GM12878 (cell line): ENCODE measurements around the gene TFCP2L1. TPM values are rescaled to one million over a fixed set of nuclear protein-coding genes. Genes with fewer than 3 reads are reported as not detected.

Experiments
- ATAC-seq: fragments of 200-7000 bp; cut with Tn5 transposase; 3 replicates; pipeline ENCODE4 v1.9.1; 2020; ENCODE audit warnings: mild to moderate bottlenecking, moderate library complexity
- BruUV-seq: library from RNA; stranded (reverse); fragments of 400-500 nt; replicated peaks from 2 replicates; lab custom pipeline; 2021; lab: Mats Ljungman, UMichigan
- CTCF ChIA-PET: fragments of 300-600 bp; sonication (Branson Sonifier 250); formaldehyde crosslinking; extraction: SDS; loops from one replicate; lab custom pipeline; 2021; ENCODE audit warnings: inconsistent platforms; lab: Yijun Ruan, JAX
- POLR2A ChIA-PET: fragments of 350-600 bp; formaldehyde crosslinking; extraction: SDS; loops from one replicate; lab custom pipeline; 2021; ENCODE audit warnings: inconsistent platforms; lab: Charles Lee
- RAD21 ChIA-PET: fragments of 300-600 bp; sonication (Branson Sonifier 250); formaldehyde crosslinking; loops from one replicate; lab custom pipeline; 2023; ENCODE audit warnings: antibody characterized with exemption; ENCODE audit not compliant: unreplicated experiment; lab: Charles Lee
- SMC1A ChIA-PET: fragments of 300-600 bp; sonication (Branson Sonifier 250); formaldehyde crosslinking; loops from one replicate; lab custom pipeline; 2023; ENCODE audit not compliant: unreplicated experiment, uncharacterized antibody; lab: Charles Lee
- DNase-seq: peaks from one replicate; pipeline ENCODE4 v3.0.0-alpha.2; 2011; ENCODE audit warnings: low read depth, low spot score
- FAIRE-seq: peaks from 3 replicates; lab custom pipeline; 2011; peaks lifted over from hg19 to GRCh38; lab: Jason Lieb, UNC
- H2AFZ ChIP-seq: 2 replicates; pipeline ENCODE4 v1.6.0; 2011; ENCODE audit warnings: low read depth, low read length, control low read depth; ENCODE audit not compliant: control insufficient read depth
- H3K27ac ChIP-seq: 2 replicates; pipeline ENCODE4 v1.5.1; 2011; ENCODE audit warnings: control low read depth; ENCODE audit not compliant: control insufficient read depth, insufficient read depth
- H3K27me3 ChIP-seq, 2 experiments: replicated peaks in 1 of 2; 2 replicates each; pipeline versions ENCODE4 v1.6.0 to v1.6.1; 2011; ENCODE audit warnings: low read length in 1 of 2; ENCODE audit not compliant: control insufficient read depth in 2 of 2, insufficient read depth in 2 of 2
- H3K36me3 ChIP-seq, 2 experiments: 2 replicates each; pipeline ENCODE4 v1.5.1; 2011; ENCODE audit warnings: low read length in 1 of 2; ENCODE audit not compliant: control insufficient read depth in 2 of 2, insufficient read depth in 2 of 2
- H3K4me1 ChIP-seq: 2 replicates; pipeline ENCODE4 v1.6.1; 2011; ENCODE audit warnings: mild to moderate bottlenecking, low read length, moderate library complexity, mixed read lengths; ENCODE audit not compliant: control insufficient read depth, insufficient read depth
- H3K4me2 ChIP-seq: 2 replicates; pipeline ENCODE4 v1.6.0; 2011; ENCODE audit warnings: control low read depth; ENCODE audit not compliant: control insufficient read depth, insufficient read depth
- H3K4me3 ChIP-seq: fragments of 200-600 bp; sonication (generic); 2 replicates; pipeline ENCODE4 v1.5.1; 2016
- H3K79me2 ChIP-seq: 2 replicates; pipeline ENCODE4 v1.6.0; 2011; ENCODE audit warnings: low read length; ENCODE audit not compliant: control insufficient read depth, insufficient read depth
- H3K9ac ChIP-seq: 2 replicates; pipeline ENCODE4 v1.8.0; 2011; ENCODE audit warnings: low read length, control low read depth, mixed read lengths; ENCODE audit not compliant: control insufficient read depth, insufficient read depth
- H3K9me3 ChIP-seq: replicated peaks from 3 replicates; pipeline ENCODE4 v1.5.1; 2011; ENCODE audit warnings: mild to moderate bottlenecking, low read length; ENCODE audit not compliant: control insufficient read depth, insufficient read depth
- H4K20me1 ChIP-seq: 2 replicates; pipeline ENCODE4 v1.6.0; 2011; ENCODE audit not compliant: control insufficient read depth, insufficient read depth
- ASH2L ChIP-seq: fragments of 300-600, 200-600 bp; sonication (generic); IDR thresholded peaks from 2 replicates; pipeline ENCODE4 v1.6.1; 2017; ENCODE audit warnings: low read depth, mild to moderate bottlenecking, borderline replicate concordance
- BHLHE40 ChIP-seq, 2 experiments: fragments of 450-650 bp in 1 of 2; IDR thresholded peaks; 2 replicates each; pipeline ENCODE4 v1.6.1; 2011 to 2017; ENCODE audit warnings: low read depth in 2 of 2, borderline replicate concordance in 1 of 2, improper control_type of control experiment in 1 of 2, low read length in 1 of 2, mild to moderate bottlenecking in 1 of 2
- CBX3 ChIP-seq: fragments of 200-600 bp; sonication (generic); IDR thresholded peaks from 2 replicates; pipeline ENCODE4 v1.6.1; 2016; ENCODE audit warnings: low read depth, borderline replicate concordance
- CBX5 ChIP-seq: sonication (generic); IDR thresholded peaks from 2 replicates; pipeline ENCODE4 v1.6.1; 2016; ENCODE audit warnings: low read depth, moderate library complexity, mild to moderate bottlenecking, inconsistent platforms
- CEBPZ ChIP-seq: fragments of 150-350 bp; IDR thresholded peaks from 2 replicates; pipeline ENCODE4 v1.6.1; 2016; ENCODE audit warnings: low read depth, low read length
- CREB1 ChIP-seq: IDR thresholded peaks from 2 replicates; pipeline ENCODE4 v1.6.1; 2012; ENCODE audit warnings: low read depth, mild to moderate bottlenecking, inconsistent platforms
- CREM ChIP-seq: IDR thresholded peaks from 2 replicates; pipeline ENCODE4 v1.6.1; 2014; ENCODE audit warnings: antibody characterized with exemption, low read depth
- EGR1 ChIP-seq, 2 experiments: IDR thresholded peaks; 1 replicate in 1 of 2; 2 replicates in 1 of 2; pipeline ENCODE4 v1.6.1; 2011 to 2012; ENCODE audit warnings: low read depth in 2 of 2, low read length in 2 of 2, borderline replicate concordance in 1 of 2, mild to moderate bottlenecking in 1 of 2, moderate library complexity in 1 of 2
- FOXK2 ChIP-seq: fragments of 450-650 bp; IDR thresholded peaks from 2 replicates; pipeline ENCODE4 v1.6.1; 2017; ENCODE audit warnings: mild to moderate bottlenecking, moderate library complexity
- HDAC6 ChIP-seq: fragments of 200-600 bp; sonication (generic); IDR thresholded peaks from one replicate; pipeline ENCODE4 v1.8.0; 2017; ENCODE audit warnings: antibody characterized with exemption; ENCODE audit not compliant: unreplicated experiment
- IKZF1 ChIP-seq: fragments of 450-650 bp; conservative IDR thresholded peaks from 2 replicates; pipeline ENCODE4 v1.6.1; 2017; ENCODE audit warnings: antibody characterized with exemption, mild to moderate bottlenecking
- IKZF2 ChIP-seq, 2 experiments: fragments of 450-650 bp; IDR thresholded peaks; 2 replicates each; pipeline ENCODE4 v1.6.1; 2017; ENCODE audit warnings: mild to moderate bottlenecking in 2 of 2, moderate library complexity in 2 of 2
- RBBP5 ChIP-seq: fragments of 200-600 bp; sonication (generic); conservative IDR thresholded peaks from 2 replicates; pipeline ENCODE4 v1.6.1; 2016
- SPI1 ChIP-seq: IDR thresholded peaks from 2 replicates; pipeline ENCODE4 v1.6.1; 2011; ENCODE audit warnings: low read depth, mild to moderate bottlenecking, low read length, moderate library complexity, borderline replicate concordance; ENCODE audit not compliant: insufficient read depth
- TARDBP ChIP-seq: IDR thresholded peaks from 2 replicates; pipeline ENCODE4 v1.6.1; 2016; ENCODE audit warnings: borderline replicate concordance
- USF1 ChIP-seq: IDR thresholded peaks from 2 replicates; pipeline ENCODE4 v1.6.1; 2011; ENCODE audit warnings: borderline replicate concordance, low read depth, mild to moderate bottlenecking, moderate library complexity, mixed read lengths, low read length; ENCODE audit not compliant: insufficient read depth; ENCODE audit errors: extremely low read length
- ZBTB40 ChIP-seq: fragments of 450-650 bp; IDR thresholded peaks from 2 replicates; pipeline ENCODE4 v1.6.1; 2016; ENCODE audit warnings: mild to moderate bottlenecking, moderate library complexity, borderline replicate concordance
- ZNF217 ChIP-seq: fragments of 450-650 bp; IDR thresholded peaks from 2 replicates; pipeline ENCODE4 v1.6.1; 2017; ENCODE audit warnings: antibody characterized with exemption, mild to moderate bottlenecking
- WGBS: methylation state at CpG from one replicate; pipeline ENCODE4 v1.1.6; 2016; ENCODE audit warnings: low lambda C conversion rate; ENCODE audit not compliant: insufficient replicate concordance, insufficient coverage; ENCODE audit errors: missing lambda C conversion rate; 5-methylcytosine and 5-hydroxymethylcytosine counted together
- in situ Hi-C: fragments of 300-500 bp; cut with MboI; formaldehyde crosslinking; loops from 9 replicates; pipeline ENCODE4 v1.14.3; 2018; ENCODE audit warnings: mixed read lengths
- intact Hi-C: fragments of 100-400 bp; cut with micrococcal nuclease; formaldehyde crosslinking; loops from one replicate; pipeline ENCODE4 v1.14.2; 2022; ENCODE audit not compliant: unreplicated experiment
- polyA plus RNA-seq, 11 experiments: library from polyadenylated mRNA; depleted of rRNA in 4 of 11; unstranded in 6 of 11; stranded (reverse) in 5 of 11; fragments of >200 nt; fragmentation: Nextera tagmentation in 4 of 11; fragmentation: Illumina TruSeq in 1 of 11; extraction: Ambion mirVana in 4 of 11; extraction: Trizol in 1 of 11; gene quantifications; 1 replicate in 1 of 11; 2 replicates in 10 of 11; pipeline versions ENCODE4 v1.2.1 to v1.2.3, GENCODE V29; 2011 to 2016; ENCODE audit warnings: inconsistent platforms in 2 of 11, missing spikeins in 2 of 11, low read depth in 1 of 11
- total RNA-seq, 4 experiments: library from RNA; depleted of rRNA in 3 of 4; stranded (reverse); fragments of >200 nt in 3 of 4; fragmentation: Illumina TruSeq in 1 of 4; extraction: Trizol in 1 of 4; gene quantifications; 2 replicates each; pipeline versions ENCODE4 v1.2.1 to v1.2.3, GENCODE V29; 2013 to 2021

Gene TFCP2L1
- total and polyA plus RNA-seq, 10 of the 15 experiments (the other 5 are each of a cell fraction or from before 2014, with no cell fraction given) = 0.02 to 0.21 (median 0.09) TPM; not detected in 1

- H3K4me2 ChIP-seq = no peak overlapping the region
- WGBS = 0% methylated on average over 1 of the region's 1 CpG
- no peaks in the 10 kb centered on the region for H3K79me2 ChIP-seq
- ChIA-PET POLR2A (no interaction called here), RAD21 (interaction anchor here (0.6 kb wide), 1 partner anchor 278 kb away, joined by 3 read pairs; no protein-coding TSS in a partner anchor), SMC1A (no interaction called here), CTCF (no interaction called here)
- no peaks in the 10 kb centered on the region for H4K20me1 ChIP-seq
- peaks cover 0 to 1% of the 10 kb centered on the region in 2 experiments; a peak in 2 of 4 replicates for H3K27me3 ChIP-seq
- intact Hi-C loops = no loop called here
- no peak overlapping the region for H3K27ac ChIP-seq
- H3K4me1 ChIP-seq = no peaks in the 10 kb centered on the region
- ATAC-seq (no peak), DNase-seq (no peak), FAIRE-seq (no peak)
- no peaks in the 10 kb centered on the region for H3K36me3 ChIP-seq
- H3K9ac ChIP-seq = no peak overlapping the region
- no peaks in the 10 kb centered on the region for H3K9me3 ChIP-seq
- BruUV-seq = no TSS peak
- in situ Hi-C loops = no loop called here
- H2AFZ ChIP-seq = no peak overlapping the region
- TF ChIP-seq HDAC6 = no peak
- no peak for TF ChIP-seq CBX3
- TF ChIP-seq SPI1 = no peak
- no peak for TF ChIP-seq TARDBP
- TF ChIP-seq FOXK2 = no peak
- no peak for TF ChIP-seq EGR1 (IDR thresholded peaks at IDR 0.05; ENCODE audit: borderline replicate concordance in 1 of 2, low read depth in 2 of 2, low read length in 2 of 2)
- no peak for TF ChIP-seq CREB1
- no peak for TF ChIP-seq RBBP5
- no peak for TF ChIP-seq BHLHE40 (IDR thresholded peaks at IDR 0.05; ENCODE audit: borderline replicate concordance in 1 of 2, low read depth in 2 of 2, low read length in 1 of 2)
- TF ChIP-seq CBX5 = no peak
- TF ChIP-seq IKZF1 = no peak
- TF ChIP-seq USF1 = no peak
- no peak for TF ChIP-seq IKZF2 (IDR thresholded peaks at IDR 0.05)
- no peak for TF ChIP-seq CEBPZ
- no peak for TF ChIP-seq ASH2L
- no peak for TF ChIP-seq CREM
- no peak for TF ChIP-seq ZBTB40
- no peak for TF ChIP-seq ZNF217
- H3K4me3 ChIP-seq = no peak overlapping the region
Observed at GRCh38 chr2:121193185-121193584, 91.8 kb downstream of the TFCP2L1 start.
